GM10847 (cell line): ENCODE results near the gene SIL1.

Experiments
- POLR2A ChIP-seq: IDR thresholded peaks from 2 replicates; pipeline ENCODE4 v1.6.1; 2011; ENCODE audit not compliant: insufficient read length; ENCODE audit errors: extremely low read depth

The SIL1 gene

DNA sequence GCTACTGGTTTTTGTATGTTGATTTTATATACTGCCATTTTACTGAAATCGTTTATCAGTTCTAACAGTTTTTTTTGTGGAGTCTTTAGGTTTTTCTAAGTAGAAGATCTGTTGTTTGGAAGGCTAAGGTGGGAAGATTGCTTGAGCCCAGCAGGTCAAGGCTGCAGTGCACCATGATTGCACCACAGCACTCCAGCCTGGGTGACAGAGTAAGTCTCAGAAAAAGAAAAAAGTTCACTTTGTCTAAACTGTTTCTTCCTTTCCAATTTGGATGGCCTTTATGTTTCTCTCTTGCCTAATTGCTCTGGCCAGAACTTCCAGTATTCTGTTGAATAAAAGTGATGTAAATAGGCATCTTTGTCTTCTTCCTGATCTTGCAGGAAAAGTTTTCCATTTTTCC is 198.5 kb downstream of the SIL1 start:
- no peak for TF ChIP-seq POLR2A

DNA sequence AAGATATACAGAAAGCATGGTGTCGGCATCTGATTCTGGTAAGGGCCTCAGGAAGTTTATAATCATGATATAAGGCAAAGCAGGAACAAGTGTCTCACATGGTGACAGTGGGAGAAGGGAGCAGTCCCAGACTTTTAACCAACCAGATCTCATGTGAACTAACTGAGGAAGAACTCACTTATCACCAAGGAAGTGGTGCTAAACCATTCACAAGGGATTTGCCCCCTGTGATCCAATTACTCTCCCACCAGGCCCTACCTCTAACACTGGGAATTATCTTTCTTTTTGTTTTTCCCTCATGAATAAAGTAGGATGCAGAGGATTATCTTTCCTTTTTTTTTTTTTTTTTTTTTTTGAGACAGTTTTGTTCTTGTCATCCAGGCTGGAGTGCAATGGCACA is 199.6 kb downstream of the SIL1 start:
- TF ChIP-seq POLR2A: no peak

DNA sequence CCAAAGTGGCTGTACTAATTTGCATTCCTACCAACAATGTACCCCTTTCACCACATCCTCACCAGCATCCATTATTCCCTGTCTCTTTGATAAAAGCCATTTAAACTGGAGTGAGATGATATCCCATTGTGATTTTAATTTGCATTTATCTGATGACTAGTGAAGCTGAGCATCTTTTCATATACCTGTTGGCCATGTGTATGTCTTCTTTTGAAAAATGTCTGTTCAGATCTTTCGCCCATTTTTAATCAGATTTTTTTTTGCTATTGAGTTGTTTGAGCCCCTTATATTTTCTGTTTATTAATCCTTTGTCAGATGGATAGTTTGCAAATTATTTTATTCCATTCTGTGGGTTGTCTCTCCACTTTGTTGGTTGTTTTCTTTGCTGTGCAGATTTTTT is 202.0 kb downstream of the SIL1 start:
- TF ChIP-seq POLR2A: no peak

DNA sequence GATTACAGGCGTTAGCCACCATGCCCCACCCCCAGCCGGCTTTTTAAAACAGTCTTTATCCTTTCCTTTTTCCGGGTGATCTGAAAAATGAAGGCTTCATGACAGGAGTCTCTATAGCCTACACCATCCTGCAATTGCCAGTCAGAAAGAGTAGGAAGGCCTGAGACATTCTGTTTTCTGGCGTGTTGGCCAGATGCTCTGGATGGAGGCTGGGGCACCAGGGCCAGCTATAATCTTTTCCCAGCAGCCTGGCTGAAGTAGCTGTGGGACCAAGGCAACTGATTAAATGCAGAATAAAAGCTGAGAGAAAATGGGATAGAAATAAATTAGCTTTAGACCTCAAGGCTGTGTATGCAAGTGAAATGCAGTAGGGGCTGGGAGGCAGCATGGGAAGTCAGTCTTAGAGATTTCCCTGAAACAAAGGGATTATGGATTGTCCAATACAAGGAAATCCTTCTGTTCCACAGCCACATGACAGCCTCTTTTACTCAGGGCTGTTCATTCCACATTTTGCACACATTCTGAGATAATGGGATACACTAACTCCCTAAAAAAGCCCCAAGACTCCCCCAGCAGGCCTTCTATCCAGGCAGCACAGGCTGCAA is 207.1 kb downstream of the SIL1 start:
- no peak for TF ChIP-seq POLR2A

DNA sequence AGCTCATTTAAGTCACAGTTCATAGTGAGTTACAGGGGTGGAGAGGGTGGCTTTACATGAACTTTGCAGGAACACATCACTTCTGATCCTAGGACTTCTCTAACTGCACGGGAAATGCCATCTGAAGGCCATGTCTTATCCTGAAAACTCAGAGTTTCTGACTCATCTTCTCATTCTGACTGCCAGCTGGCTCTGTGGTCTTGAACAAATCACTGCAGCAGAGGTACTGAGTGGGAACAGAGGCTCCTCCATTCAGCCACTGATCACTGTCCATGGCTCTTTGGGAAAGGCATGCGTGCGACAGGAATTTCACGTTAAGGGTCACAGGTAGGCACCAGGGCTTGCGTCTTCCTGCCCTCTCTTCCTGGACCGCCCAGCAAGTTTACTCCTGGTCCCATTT is 208.4 kb downstream of the SIL1 start:
- TF ChIP-seq POLR2A: no peak

DNA sequence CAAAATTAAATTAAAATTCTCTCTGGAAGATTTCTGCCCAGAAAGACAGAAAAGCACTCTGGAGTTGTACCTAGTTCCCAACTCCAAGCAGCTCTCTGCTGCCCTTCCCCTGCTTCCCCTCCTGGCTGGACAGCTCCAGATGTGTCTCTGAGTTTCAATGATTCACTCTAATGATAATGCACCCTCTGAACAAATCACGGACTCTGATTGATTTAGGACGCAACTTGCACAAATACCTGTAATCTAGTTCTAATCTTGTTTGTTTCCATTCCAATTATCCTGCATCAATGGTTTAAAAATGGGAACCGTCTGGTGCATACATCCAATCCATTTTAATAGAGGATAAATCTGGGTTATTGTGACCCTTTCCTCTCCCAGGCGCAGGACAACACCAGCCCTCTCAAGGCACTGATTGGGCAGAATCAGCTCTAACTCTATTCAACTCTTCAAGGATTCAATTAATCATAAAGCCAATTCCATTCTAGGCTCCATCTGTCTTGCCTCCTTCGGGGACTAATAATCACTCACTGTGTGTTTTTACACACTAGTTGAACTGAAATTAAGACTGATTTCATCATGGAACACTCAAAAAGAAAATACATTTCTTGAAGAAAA is 211.9 kb downstream of the SIL1 start:
- TF ChIP-seq POLR2A: no peak

DNA sequence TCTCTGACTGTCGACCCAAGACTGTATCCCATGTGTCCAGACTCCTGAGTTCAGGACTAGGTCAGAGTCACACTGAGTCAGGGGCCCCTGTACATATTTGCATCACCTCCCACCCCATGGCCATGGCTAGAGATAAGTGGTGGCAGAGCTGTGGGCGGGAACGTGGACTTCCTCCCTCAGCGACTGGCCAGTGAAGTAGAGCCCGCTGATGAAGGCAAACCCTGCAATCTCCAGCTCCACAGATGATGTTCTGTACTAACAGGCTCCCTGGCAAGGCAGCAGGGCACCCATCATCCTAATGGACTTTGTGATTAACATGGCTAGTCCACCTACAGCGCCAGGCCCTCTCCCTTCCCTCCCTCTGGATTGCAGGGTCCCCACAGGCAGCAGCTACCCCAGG is 212.5 kb downstream of the SIL1 start:
- TF ChIP-seq POLR2A: no peak

DNA sequence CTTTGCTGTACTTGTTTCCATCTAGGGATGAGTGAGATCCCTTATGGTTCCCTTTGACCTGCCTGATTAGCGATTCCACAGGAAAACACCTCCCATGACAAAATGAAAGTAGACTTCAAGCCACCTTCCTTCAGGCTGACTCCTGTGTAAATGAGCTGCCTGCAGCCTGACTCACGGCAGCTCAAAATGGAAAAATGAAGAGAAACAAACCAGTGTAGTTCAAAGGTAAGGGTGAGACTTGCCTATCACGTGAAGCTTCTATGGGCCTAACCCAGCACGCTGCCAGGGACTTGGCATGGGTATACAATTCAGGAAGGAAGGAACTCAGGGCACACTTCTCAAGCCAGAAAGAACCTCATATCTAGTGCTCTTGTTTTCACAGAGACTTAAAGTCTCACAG is 212.9 kb downstream of the SIL1 start:
- TF ChIP-seq POLR2A: no peak

DNA sequence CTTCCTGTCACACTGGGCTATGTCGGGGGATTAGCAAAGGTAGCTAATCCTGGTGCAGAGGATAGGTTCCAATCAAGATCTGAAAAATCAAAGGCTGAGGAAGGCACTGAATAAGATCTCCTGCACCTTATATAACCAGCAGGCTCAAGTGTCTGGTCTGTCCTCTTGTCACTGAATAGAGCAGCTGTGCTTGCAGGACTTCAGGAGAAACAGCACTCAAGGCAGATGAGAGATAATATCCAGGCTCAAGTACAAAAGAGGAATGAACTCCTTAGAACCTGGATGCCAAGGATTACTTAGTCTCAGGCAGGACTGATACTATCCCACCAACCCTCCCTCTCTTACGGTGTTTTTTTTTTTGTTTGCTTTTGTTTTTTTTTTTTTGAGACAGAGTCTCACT is 214.2 kb downstream of the SIL1 start:
- no peak for TF ChIP-seq POLR2A

DNA sequence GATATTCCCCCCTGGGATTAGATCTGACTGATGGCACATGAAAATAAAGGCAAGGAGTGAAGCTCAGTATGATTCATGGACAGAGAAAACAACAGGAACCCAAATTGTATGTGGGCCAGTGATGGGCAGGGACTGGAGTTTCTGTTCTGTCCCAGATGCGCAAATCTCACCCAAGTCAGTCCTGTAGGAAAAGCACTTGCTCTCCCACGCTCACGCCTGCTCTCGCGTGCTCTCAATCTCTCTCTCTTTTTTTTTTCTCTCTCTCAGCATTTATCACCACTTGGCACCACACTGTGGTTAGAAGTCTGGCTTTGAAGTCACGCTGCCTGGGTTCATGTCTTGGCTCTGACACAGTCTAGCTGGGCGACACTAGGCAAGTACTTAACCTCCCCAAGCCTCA is 216.6 kb downstream of the SIL1 start:
- no peak for TF ChIP-seq POLR2A

DNA sequence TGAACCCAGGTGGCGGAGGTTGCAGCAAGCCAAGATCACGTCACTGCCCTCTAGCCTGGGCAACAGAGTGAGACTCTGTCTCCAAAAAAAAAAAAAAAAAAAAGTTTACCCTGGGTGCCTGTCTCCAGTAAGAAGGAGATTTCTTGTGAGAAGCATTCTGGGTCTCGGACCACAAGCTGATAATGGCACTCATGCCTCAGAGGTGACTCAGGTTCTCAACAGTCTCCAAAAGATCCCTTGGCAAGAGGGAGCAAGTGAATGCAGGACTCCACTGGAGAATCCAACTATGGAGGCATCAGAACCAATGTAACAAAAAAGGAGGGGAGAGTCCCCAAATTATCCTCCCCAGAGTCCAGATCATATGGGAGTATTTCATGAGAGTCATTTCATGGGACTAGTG is 217.0 kb downstream of the SIL1 start:
- no peak for TF ChIP-seq POLR2A

DNA sequence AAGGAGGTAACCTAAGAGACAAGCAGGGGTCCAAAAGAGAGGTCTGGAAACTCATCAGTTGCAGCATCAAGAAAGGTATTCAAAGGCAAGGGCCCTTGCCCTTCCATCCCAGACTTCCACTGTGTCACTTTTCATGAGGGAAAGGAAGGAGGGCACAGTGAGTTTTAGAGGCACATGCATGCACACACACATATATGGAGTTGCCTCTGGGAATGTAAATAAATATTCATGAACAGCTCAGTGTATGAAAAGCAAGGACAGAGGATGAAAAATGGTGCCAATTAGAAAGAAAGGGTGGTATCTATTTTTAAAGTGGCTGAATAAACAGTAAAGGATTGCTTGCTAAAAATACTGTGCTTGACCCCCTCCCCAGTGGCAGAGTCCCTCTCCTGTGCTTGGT is 217.7 kb downstream of the SIL1 start:
- TF ChIP-seq POLR2A: no peak

DNA sequence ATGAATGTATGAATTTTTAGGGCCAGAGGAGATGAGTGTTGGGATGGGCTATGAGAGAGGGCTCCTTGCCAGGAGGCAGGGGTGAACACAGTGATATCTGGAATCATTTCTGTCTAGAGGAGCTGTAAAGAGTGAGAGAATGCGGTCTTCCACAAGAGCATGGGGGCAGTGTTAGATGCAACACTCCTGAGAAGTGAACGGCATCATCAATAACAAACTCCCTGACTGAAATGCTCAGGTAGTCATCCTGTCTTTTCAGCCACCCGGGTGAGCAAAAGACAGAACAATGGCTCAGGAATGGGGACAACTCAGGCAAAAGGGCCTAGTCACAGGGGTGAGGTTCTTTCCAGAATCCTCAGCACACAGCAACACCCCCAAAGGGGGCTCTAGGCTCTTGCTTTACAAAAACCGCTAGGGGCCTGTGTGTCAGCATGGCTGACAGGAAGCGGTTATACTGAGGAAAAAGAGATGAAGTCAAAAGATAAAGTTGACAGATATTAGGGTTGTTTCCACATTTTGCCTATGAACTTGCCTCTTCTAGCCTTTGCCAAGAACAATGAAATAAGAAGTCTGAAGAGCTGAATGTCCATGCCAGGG is 218.4 kb downstream of the SIL1 start:
- TF ChIP-seq POLR2A: no peak

DNA sequence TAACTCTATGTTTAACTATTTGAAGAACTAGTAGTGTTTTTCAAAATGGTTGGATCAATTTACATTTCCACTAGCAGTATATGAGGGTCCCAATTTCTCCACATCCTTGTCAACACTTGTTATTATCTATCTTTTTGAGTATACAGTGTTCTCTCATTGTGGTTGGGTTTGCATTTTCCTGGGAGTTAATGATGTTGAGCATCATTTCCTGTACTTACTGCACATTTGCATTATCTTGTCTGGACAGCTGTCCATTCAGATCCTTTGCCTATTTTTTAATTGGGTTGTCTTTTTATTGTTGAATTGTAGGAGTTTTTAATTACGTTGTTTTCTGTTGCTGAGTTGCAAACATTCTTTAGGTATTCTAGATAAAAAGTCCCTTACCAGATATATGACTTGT is 219.6 kb downstream of the SIL1 start:
- no peak for TF ChIP-seq POLR2A

DNA sequence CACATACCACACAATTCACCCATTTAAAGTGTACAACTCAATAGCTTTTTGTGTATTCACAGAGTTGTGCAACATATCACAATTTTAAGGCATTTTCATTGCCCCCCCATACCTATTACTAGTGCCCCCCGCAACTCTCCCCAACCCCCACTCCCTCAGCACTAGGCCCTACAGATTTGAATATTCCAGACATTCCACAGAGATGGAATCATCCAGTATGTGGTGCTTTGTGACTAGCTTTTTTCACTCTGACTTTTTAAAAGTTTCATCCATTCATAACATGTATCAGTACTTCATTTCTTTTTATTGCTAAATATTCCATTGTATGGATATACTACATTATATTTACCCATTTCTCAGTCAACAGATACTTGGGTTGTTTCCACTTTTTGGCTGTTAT is 220.1 kb downstream of the SIL1 start:
- TF ChIP-seq POLR2A: no peak

DNA sequence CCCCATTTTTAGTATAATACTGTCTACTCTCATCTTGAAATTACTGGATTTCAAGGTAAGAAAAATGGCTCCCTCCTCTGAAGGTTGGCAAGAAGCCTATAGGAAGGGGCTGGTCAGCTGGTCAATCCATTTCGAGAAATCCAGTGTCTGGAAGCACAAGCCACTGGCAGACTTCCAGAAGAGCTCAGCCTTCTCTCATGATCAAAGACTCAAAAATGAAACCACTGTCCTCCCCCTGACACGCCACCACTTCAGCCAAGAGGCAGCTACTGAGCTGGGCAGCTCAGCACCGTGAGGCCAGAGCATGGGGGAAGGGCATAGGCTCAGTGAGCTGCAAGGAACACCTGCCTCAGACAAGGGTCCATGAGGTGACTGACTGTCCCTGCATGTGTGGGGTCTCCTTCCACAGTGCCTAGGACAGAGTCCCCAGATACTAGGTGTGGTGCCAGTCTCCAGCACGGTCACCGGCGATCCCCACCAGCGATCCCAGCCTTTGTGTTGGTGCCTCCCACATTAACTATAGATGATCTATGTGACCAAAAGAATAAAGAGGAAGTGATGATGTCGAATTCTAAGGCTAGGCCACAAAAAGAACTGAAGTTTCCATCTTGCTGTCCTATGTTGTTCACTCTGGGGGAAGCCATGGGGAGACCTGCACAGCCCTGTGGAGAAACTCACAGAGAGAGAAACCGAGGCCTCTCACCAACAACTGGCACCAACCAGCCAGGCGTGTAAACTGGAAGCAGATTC is 222.9 kb downstream of the SIL1 start:
- TF ChIP-seq POLR2A: no peak
